H1 (cell line): Measurements from ENCODE around the gene CDPF1. TPM values are rescaled to one million over a fixed set of nuclear protein-coding genes. Genes with fewer than 3 reads are reported as not detected.

Source experiments
- CTCF ChIA-PET: fragments of 300-600 bp; sonication (Branson Sonifier 250); formaldehyde crosslinking; loops from one replicate; lab custom pipeline; 2021; ENCODE audit not compliant: partially characterized antibody; lab: Charles Lee
- POLR2A ChIA-PET: fragments of 300-600 bp; sonication (Branson Sonifier 250); formaldehyde crosslinking; loops from one replicate; lab custom pipeline; 2021; ENCODE audit warnings: inconsistent platforms; ENCODE audit not compliant: partially characterized antibody; lab: Charles Lee
- DNase-seq, 2 experiments: peaks; one replicate each; pipeline versions ENCODE4 v3.0.0 to v3.0.0-alpha.2; 2010 to 2022; ENCODE audit warnings: low spot score in 2 of 2, low read depth in 1 of 2, mixed read lengths in 1 of 2
- FAIRE-seq: peaks from 2 replicates; lab custom pipeline; 2011; peaks lifted over from hg19 to GRCh38; lab: Jason Lieb, UNC
- H2AFZ ChIP-seq: 2 replicates; pipeline ENCODE4 v1.8.1; 2012; ENCODE audit warnings: low read length, inconsistent platforms
- H2AK5ac ChIP-seq: 2 replicates; pipeline ENCODE4 v1.6.1; 2013; ENCODE audit warnings: low read depth, low read length
- H2BK120ac ChIP-seq: replicated peaks from 2 replicates; pipeline ENCODE3; 2013; ENCODE audit warnings: low read depth, low read length, inconsistent platforms
- H2BK12ac ChIP-seq: 2 replicates; pipeline ENCODE4 v1.6.1; 2013; ENCODE audit warnings: low read depth, low read length
- H2BK15ac ChIP-seq: 2 replicates; pipeline ENCODE4 v1.6.1; 2013; ENCODE audit warnings: low read length
- H2BK20ac ChIP-seq: 2 replicates; pipeline ENCODE4 v1.6.1; 2013; ENCODE audit warnings: low read length
- H2BK5ac ChIP-seq: 2 replicates; pipeline ENCODE4 v1.6.1; 2013; ENCODE audit warnings: low read depth, low read length
- H3K14ac ChIP-seq: 2 replicates; pipeline ENCODE4 v1.6.1; 2013; ENCODE audit warnings: inconsistent platforms; ENCODE audit not compliant: insufficient read length
- H3K18ac ChIP-seq: 2 replicates; pipeline ENCODE4 v1.6.1; 2013; ENCODE audit warnings: low read length; ENCODE audit errors: extremely low read depth
- H3K23ac ChIP-seq: 2 replicates; pipeline ENCODE4 v1.6.1; 2013; ENCODE audit warnings: inconsistent platforms; ENCODE audit not compliant: insufficient read length
- H3K23me2 ChIP-seq: 2 replicates; pipeline ENCODE4 v1.6.1; 2013; ENCODE audit warnings: low read depth, low read length
- H3K27ac ChIP-seq: 2 replicates; pipeline ENCODE4 v1.6.1; 2011; ENCODE audit warnings: low read depth, low read length, inconsistent platforms
- H3K27me3 ChIP-seq, 4 experiments: replicated peaks in 1 of 4; 1 replicate in 1 of 4; 2 replicates in 3 of 4; pipeline versions ENCODE4 v1.6.1 to v1.8.1; 2011 to 2013; ENCODE audit warnings: low read length in 3 of 4, mild to moderate bottlenecking in 3 of 4, inconsistent platforms in 2 of 4, mixed read lengths in 2 of 4, moderate library complexity in 1 of 4; ENCODE audit not compliant: control insufficient read depth in 3 of 4, insufficient read depth in 3 of 4; ENCODE audit errors: extremely low read depth in 1 of 4
- H3K36me3 ChIP-seq, 4 experiments: 2 replicates each; pipeline versions ENCODE4 v1.6.1 to v1.8.1; 2011 to 2013; ENCODE audit warnings: mild to moderate bottlenecking in 4 of 4, low read length in 3 of 4, moderate library complexity in 2 of 4, control low read depth in 1 of 4, inconsistent platforms in 1 of 4; ENCODE audit not compliant: insufficient read depth in 4 of 4, control insufficient read depth in 2 of 4
- H3K4ac ChIP-seq: replicated peaks from 2 replicates; pipeline ENCODE3; 2013; ENCODE audit warnings: low read length, low read depth, mixed read lengths, inconsistent platforms; ENCODE audit not compliant: insufficient read length
- H3K4me1 ChIP-seq, 4 experiments: replicated peaks in 1 of 4; 1 replicate in 1 of 4; 2 replicates in 3 of 4; pipeline versions ENCODE4 v1.6.1 to v1.8.1; 2011 to 2013; ENCODE audit warnings: low read length in 3 of 4, inconsistent platforms in 2 of 4, mixed read lengths in 1 of 4; ENCODE audit not compliant: insufficient read depth in 4 of 4, control insufficient read depth in 3 of 4
- H3K4me2 ChIP-seq, 2 experiments: 2 replicates each; pipeline versions ENCODE4 v1.6.1 to v1.8.1; 2011 to 2013; ENCODE audit warnings: low read depth in 2 of 2, low read length in 2 of 2, control low read depth in 1 of 2, inconsistent platforms in 1 of 2, mild to moderate bottlenecking in 1 of 2; ENCODE audit not compliant: insufficient read depth in 1 of 2
- H3K4me3 ChIP-seq, 4 experiments: fragments of 200-600, 300-600 bp in 1 of 4; sonication (generic), shearing (Covaris generic), sonication (Bioruptor Twin) in 1 of 4; 2 replicates each; pipeline versions ENCODE4 v1.5.1 to v1.8.1; 2011 to 2016; ENCODE audit warnings: low read length in 4 of 4, low read depth in 3 of 4, control low read depth in 2 of 4, inconsistent platforms in 2 of 4, mild to moderate bottlenecking in 2 of 4, mixed read lengths in 1 of 4, moderate library complexity in 1 of 4; ENCODE audit not compliant: insufficient read depth in 2 of 4; ENCODE audit errors: extremely low read depth in 1 of 4
- H3K56ac ChIP-seq: replicated peaks from 2 replicates; pipeline ENCODE3; 2013; ENCODE audit warnings: low read depth, mild to moderate bottlenecking, mixed read lengths, low read length, inconsistent platforms; ENCODE audit not compliant: insufficient read length
- H3K79me1 ChIP-seq: 2 replicates; pipeline ENCODE4 v1.6.1; 2013; ENCODE audit warnings: low read depth, low read length, control low read depth
- H3K79me2 ChIP-seq, 2 experiments: 2 replicates each; pipeline versions ENCODE4 v1.6.1 to v1.8.1; 2012 to 2013; ENCODE audit warnings: low read length in 2 of 2, mild to moderate bottlenecking in 2 of 2, inconsistent platforms in 1 of 2; ENCODE audit not compliant: insufficient read depth in 2 of 2, control insufficient read depth in 1 of 2
- H3K9ac ChIP-seq, 4 experiments: replicated peaks in 1 of 4; 1 replicate in 1 of 4; 2 replicates in 3 of 4; pipeline versions ENCODE4 v1.6.1 to v1.8.1; 2011 to 2013; ENCODE audit warnings: low read depth in 3 of 4, low read length in 3 of 4, control low read depth in 2 of 4, mild to moderate bottlenecking in 2 of 4, moderate library complexity in 2 of 4, inconsistent platforms in 1 of 4; ENCODE audit errors: extremely low read depth in 1 of 4
- H3K9me3 ChIP-seq, 2 experiments: 2 replicates each; pipeline versions ENCODE4 v1.6.1 to v1.8.1; 2012 to 2013; ENCODE audit warnings: mild to moderate bottlenecking in 2 of 2, moderate library complexity in 2 of 2, control low read depth in 1 of 2, inconsistent platforms in 1 of 2, low read depth in 1 of 2, low read length in 1 of 2, mixed read lengths in 1 of 2; ENCODE audit not compliant: insufficient read depth in 2 of 2
- H4K20me1 ChIP-seq, 2 experiments: replicated peaks in 1 of 2; 2 replicates each; pipeline versions ENCODE3 to v1.8.1; 2011 to 2013; ENCODE audit warnings: inconsistent platforms in 2 of 2, low read length in 2 of 2, mild to moderate bottlenecking in 1 of 2; ENCODE audit not compliant: insufficient read depth in 2 of 2, control insufficient read depth in 1 of 2
- H4K5ac ChIP-seq: 2 replicates; pipeline ENCODE4 v1.6.1; 2013; ENCODE audit warnings: low read length, low read depth, mixed read lengths, inconsistent platforms; ENCODE audit not compliant: insufficient read length
- H4K8ac ChIP-seq: 2 replicates; pipeline ENCODE4 v1.8.0; 2013; ENCODE audit warnings: mild to moderate bottlenecking, moderate library complexity, low read length, inconsistent platforms; ENCODE audit not compliant: insufficient read depth; ENCODE audit errors: extremely low read depth
- H4K91ac ChIP-seq: replicated peaks from 2 replicates; pipeline ENCODE3; 2013; ENCODE audit warnings: low read length, mixed read lengths, inconsistent platforms; ENCODE audit not compliant: insufficient read length
- ATF3 ChIP-seq: IDR thresholded peaks from 2 replicates; pipeline ENCODE4 v1.6.1; 2011; ENCODE audit warnings: low read depth, mild to moderate bottlenecking, low read length; ENCODE audit not compliant: insufficient read depth
- CEBPB ChIP-seq: IDR thresholded peaks from 2 replicates; pipeline ENCODE4 v1.6.1; 2012; ENCODE audit warnings: low read depth, low read length
- EZH2 ChIP-seq: fragments of 200-600 bp; sonication (generic); IDR thresholded peaks from 2 replicates; pipeline ENCODE4 v1.7.1; 2012; ENCODE audit warnings: low read depth, mild to moderate bottlenecking, moderate library complexity, low read length, inconsistent platforms; ENCODE audit not compliant: severe bottlenecking
- RAD21 ChIP-seq, 2 experiments: IDR thresholded peaks in 1 of 2; conservative IDR thresholded peaks in 1 of 2; 2 replicates each; pipeline ENCODE4 v1.6.1; 2011; ENCODE audit warnings: low read depth in 2 of 2, low read length in 2 of 2, improper control_type of control experiment in 1 of 2, inconsistent platforms in 1 of 2, mild to moderate bottlenecking in 1 of 2, moderate library complexity in 1 of 2
- RNF2 ChIP-seq: fragments of 200-900, 300-1000 bp; sonication (generic); IDR thresholded peaks from 2 replicates; pipeline ENCODE4 v1.7.1; 2016; ENCODE audit warnings: borderline replicate concordance, low read depth, mild to moderate bottlenecking, antibody characterized with exemption, low read length; ENCODE audit not compliant: poor library complexity, severe bottlenecking; ENCODE audit errors: missing control alignments
- SUZ12 ChIP-seq: fragments of 200-600 bp; sonication (generic); IDR thresholded peaks from 2 replicates; pipeline ENCODE4 v1.6.1; 2012; ENCODE audit warnings: mild to moderate bottlenecking, inconsistent platforms, low read length, moderate library complexity, mixed read lengths
- WGBS, 2 experiments: shearing (Covaris generic) in 1 of 2; methylation state at CpG; one replicate each; pipeline versions ENCODE4 v1.1.6 to v1.1.7; 2013 to 2015; ENCODE audit warnings: low lambda C conversion rate in 2 of 2, mixed read lengths in 2 of 2, inconsistent platforms in 1 of 2, low coverage in 1 of 2, missing lambda C conversion rate in 1 of 2; ENCODE audit not compliant: insufficient replicate concordance in 2 of 2, insufficient coverage in 1 of 2, insufficient read length in 1 of 2; ENCODE audit errors: extremely low coverage in 1 of 2, missing lambda C conversion rate in 1 of 2; 5-methylcytosine and 5-hydroxymethylcytosine counted together
- polyA plus RNA-seq, 7 experiments: library from polyadenylated mRNA; depleted of rRNA in 3 of 7; stranded (reverse) in 5 of 7; unstranded in 2 of 7; fragments of >200 nt in 5 of 7; fragments of 200-250 nt in 2 of 7; gene quantifications; 1 replicate in 5 of 7; 2 replicates in 1 of 7; 4 replicates in 1 of 7; pipeline versions ENCODE4 v1.2.1 to v1.2.3, GENCODE V29; 2011 to 2013; ENCODE audit warnings: missing spikeins in 2 of 7, mixed read lengths in 2 of 7
- total RNA-seq: library from RNA; stranded (reverse); fragmentation: NEBNext Ultra II Directional; extraction: Animal tissue kit (Norgen Biotek cat#: 25700); gene quantifications from 2 replicates; pipeline ENCODE4 v1.2.1, GENCODE V29; 2021

The CDPF1 gene
- total and polyA plus RNA-seq, 2 of the 8 experiments (the other 6 are each of a cell fraction or from before 2014, with no cell fraction given) = 9.7 to 13.7 TPM

DNA sequence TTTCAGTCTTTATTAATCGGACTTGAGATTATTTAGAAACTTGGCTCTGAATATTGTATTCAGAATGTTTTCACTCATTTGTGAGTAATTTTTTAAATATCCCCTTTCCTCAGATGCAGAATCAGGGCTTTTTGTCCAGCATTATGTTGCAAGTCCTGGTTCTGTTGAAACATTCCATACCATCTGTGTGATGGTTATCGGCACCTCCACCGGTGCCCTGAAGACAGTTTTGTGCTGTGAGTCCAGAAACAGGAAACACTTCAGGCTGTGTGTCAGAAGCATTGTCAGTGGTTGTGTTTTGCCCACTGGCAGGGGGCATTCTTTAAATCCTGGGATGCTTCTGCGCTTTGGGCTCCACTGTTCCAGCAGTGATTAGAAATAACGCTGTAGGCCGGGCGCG, 20.4 kb downstream of the CDPF1 start:
- no peak for TF ChIP-seq RAD21 (IDR thresholded peaks at IDR 0.05 in 1 of 2, conservative IDR thresholded peaks at IDR 0.05 in 1 of 2; ENCODE audit: low read depth in 2 of 2, low read length in 2 of 2)
- TF ChIP-seq EZH2 = no peak
- no peak for TF ChIP-seq SUZ12
- no peak for TF ChIP-seq RNF2
- no peak for TF ChIP-seq CEBPB
- no peak for TF ChIP-seq ATF3
- H4K91ac ChIP-seq = no peak overlapping the region
- no peaks in the 10 kb centered on the region for H3K36me3 ChIP-seq
- H3K27ac ChIP-seq = no peak overlapping the region
- no peak overlapping the region for H2AFZ ChIP-seq
- no peak overlapping the region for H3K4me2 ChIP-seq
- no peak overlapping the region for H2BK15ac ChIP-seq
- no peak overlapping the region for H3K18ac ChIP-seq
- H3K4me3 ChIP-seq = no peak overlapping the region
- H3K4ac ChIP-seq = no peak overlapping the region
- H3K56ac ChIP-seq = no peak overlapping the region
- H2BK12ac ChIP-seq = no peak overlapping the region
- no peaks in the 10 kb centered on the region for H3K9me3 ChIP-seq
- H4K20me1 ChIP-seq = peaks cover 0 to 9% of the 10 kb centered on the region in 2 experiments
- no peak overlapping the region for H4K8ac ChIP-seq
- no peak overlapping the region for H2BK20ac ChIP-seq
- ChIA-PET POLR2A (interaction anchor here (0.7 kb wide), 1 partner anchor 609 kb away, joined by 3 read pairs; no protein-coding TSS in a partner anchor), CTCF (interaction anchor here (0.9 kb wide), 1 partner anchor 29 kb away, joined by 3 read pairs; no protein-coding TSS in a partner anchor)
- DNase-seq (no peak), FAIRE-seq (no peak)
- no peak overlapping the region for H3K9ac ChIP-seq
- no peaks in the 10 kb centered on the region for H3K23me2 ChIP-seq
- no peaks in the 10 kb centered on the region for H3K79me2 ChIP-seq
- H2BK120ac ChIP-seq = no peak overlapping the region
- H2BK5ac ChIP-seq = no peak overlapping the region
- H3K79me1 ChIP-seq = no peaks in the 10 kb centered on the region
- WGBS, 2 experiments = 94% methylated on average over 8 of the region's 8 CpGs; no CpG with 5 or more reads in 1 of the 2 experiments
- no peak overlapping the region for H3K23ac ChIP-seq
- no peaks in the 10 kb centered on the region for H3K27me3 ChIP-seq
- H3K4me1 ChIP-seq = no peaks in the 10 kb centered on the region; a peak in 2 of 7 replicates
- no peak overlapping the region for H4K5ac ChIP-seq
- no peak overlapping the region for H3K14ac ChIP-seq
- no peak overlapping the region for H2AK5ac ChIP-seq
